Raji (cell line): Measurements from ENCODE around the gene PTPRH.

ENCODE experiments used
- POLR2A ChIP-seq: IDR thresholded peaks from 2 replicates; pipeline ENCODE4 v1.6.1; 2011; ENCODE audit warnings: low read depth, low read length, control low read depth; ENCODE audit not compliant: insufficient read depth

The PTPRH gene

DNA sequence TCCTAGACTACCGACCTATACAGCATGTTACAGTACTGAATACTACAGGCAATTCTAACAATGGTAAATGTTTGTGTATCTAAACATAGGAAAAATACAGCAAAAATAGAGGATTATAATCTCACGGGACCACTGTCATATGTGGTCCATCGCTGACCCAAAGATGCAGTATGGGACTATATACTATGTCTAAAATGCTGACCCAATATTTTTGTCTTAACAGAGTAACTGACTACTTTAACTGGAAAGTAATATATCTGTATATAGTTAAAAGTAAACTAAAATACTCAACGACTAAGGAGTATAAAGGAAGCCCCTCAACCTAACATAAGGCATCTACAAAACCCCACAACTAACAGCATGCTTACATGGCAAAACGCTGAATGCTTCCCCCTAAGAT, 23.7 kb upstream of the PTPRH start:
- TF ChIP-seq POLR2A = no peak

DNA sequence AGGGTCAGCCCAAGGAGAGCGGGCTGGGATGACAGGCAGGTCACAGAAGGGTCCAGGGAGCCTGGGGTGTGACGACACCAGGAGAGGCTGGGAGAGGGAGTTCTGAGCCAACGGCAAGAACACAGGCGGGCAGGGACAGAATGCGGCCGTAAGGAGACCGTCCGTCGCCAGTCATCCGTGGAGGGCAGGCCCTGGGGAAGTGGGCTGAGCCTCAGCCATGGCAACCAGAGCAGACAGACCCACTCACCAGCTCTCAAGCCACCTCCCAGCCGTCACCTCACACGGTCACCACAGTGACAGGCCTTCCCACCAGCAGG, 22.9 kb upstream of the PTPRH start:
- no peak for TF ChIP-seq POLR2A

DNA sequence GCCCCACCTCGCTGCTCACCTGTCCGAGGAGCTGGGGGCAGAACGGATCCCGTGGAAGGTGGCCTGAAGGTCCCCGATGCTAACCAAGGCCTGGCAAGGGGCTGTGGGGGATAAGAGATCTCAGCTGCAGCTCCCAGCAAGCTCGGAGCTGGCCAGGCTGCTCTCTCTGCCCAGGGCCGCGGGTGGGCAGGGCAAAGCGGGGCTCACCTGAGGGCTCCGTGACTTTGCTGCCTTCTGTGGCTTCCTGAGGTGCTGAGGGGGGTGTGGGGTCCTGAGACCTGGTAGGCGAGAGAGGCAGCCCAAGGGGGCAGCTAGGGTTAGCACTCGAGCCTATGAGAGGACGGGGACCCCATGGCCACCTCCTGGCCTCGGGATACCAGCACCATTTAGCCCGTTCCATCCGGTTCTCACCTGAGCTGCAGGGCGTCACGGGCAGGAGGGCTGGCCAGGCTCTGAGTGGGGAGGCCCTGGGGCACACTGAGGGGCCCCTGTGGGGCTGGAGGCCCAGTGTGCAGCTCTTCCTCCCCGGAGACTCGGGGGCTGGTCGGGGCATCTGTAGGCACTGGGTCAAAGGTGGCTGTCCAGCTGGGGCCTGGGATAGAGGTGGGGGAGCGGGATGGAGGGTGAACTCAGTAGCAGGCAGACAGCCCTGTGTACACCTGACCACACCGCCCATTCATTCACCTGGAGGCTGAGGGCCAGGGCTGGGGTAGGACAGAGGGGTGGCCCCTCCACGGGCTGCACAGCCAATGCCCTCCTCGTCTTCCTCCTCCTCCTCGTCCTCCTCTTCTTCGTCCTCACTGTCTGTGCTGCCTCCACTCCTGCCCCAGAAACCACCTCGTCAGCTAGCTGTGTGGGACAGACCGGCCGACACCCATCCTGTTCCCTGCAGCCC, 22.3 kb upstream of the PTPRH start:
- TF ChIP-seq POLR2A = no peak

DNA sequence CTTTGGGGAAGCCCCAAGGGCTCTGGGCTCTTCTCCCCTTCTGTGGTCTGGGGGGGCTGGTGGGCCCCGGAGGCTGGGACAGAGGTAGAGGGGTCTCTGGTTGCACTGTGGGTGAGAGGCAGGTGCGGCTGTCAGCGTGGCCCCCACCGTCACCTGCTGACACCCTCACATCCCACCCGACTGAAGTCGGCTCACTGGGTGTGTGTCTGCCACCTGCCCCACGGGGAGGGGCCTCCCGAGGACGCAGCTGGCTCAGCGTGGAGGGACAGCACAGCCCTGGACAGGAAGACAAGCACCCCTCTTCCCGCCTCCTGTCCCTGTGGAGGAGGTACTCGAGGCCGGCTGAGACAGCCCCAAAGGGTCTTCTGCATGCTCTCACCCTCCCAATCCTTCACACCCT, 21.5 kb upstream of the PTPRH start:
- no peak for TF ChIP-seq POLR2A

DNA sequence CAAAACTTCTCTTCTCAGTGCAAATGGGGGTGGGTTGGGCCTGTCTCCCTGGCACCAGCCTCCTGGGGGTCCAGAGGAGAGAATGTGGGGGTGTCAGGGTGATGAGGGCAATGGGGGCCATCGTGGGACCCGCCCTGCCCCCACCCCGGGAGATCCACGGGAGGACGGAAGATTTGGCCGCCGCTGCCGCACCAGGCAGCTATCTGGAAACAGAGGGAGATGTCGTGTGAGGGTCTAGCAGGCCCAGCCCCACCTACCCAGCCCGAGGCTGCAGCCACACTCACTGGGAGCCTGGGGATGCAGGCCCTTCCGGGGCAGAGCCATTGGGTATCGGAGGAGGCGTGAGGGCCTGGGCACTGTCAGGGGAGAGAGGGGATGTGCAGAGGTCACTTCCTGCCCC, 21.0 kb upstream of the PTPRH start:
- TF ChIP-seq POLR2A = no peak

DNA sequence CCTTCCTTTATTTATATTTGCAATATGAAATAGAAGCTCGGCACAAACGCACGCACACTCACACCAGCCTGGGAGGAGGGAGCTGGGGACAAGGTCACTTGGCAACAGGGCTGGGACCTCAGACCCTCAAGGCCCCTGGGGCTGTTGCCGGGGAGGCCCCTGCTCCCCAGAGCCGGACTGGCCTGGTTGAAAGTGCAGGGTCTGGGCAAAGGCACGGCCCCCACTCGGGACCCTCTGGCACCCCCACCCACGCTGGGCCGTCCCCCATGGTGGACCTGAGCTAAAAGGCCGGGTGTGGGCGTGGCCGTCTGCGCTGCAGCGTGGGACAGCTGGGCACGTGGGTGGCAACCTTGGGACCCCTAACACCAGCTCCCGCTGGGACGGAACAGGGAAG, 20.5 kb upstream of the PTPRH start:
- no peak for TF ChIP-seq POLR2A

DNA sequence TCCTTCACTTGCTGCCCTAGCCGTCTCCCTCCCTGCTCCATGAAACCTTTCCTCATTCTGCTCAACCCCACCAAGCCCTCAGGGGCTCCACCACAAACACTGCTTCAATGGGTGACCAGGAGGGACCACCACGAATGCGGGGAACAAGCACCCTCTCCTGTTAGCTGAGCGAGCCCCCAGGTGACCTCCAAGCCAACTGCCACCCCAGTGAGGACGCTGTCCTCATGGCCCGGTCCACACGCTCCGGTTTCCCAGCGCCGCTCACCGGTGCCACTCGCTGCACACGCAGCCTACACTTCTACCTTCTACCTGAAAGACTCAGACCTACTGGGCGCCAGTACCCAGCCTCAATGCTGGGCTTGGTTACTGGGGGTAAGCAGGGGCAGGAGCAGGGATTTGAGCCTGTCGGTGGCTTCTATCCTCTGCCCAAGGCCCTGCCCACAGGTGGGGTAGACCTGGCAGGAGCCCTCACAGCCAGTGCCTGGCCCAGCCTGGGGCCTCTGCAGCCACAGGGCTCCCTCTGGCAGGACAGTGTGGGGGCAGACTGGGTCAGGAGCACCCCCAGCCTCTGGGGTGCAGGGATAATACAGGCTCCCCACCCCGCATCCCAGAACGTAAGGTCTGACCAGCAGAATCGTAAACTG, 20.0 kb upstream of the PTPRH start:
- TF ChIP-seq POLR2A = no peak

DNA sequence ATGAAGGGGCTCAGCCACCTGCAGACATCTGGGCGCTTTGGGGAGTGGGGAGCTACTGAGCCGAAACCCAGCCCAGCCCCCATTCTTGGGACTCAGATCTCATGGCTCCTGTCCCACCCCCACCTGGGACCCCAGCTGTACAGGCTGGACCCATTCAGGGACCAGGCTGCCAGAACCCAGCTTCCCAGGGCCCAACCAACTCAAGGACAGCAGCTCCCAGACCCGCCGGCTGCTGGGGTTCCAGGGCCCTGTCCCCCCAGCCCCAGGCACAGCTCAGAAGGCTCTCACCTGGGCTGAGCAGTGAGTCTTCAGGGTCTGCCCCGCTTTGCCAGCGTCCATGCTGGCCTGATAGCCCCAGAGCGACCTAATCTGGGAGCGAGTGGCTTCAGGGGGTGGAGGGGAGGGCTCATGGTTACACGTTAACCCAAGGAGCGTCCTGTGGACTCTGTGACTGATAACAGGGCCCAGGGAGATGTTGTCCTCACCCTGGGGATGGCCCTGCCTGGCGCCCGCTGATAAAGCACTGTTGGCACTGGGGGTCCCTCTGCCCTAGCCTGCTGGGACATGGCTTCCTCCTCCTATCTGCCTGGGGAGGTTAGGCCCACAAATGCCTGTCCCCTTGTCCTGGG, 19.2 kb upstream of the PTPRH start, which contains the start of gene TMEM86B:
TMEM86B (minus strand) TSS at position 361 of the 629 bp plus-strand sequence; CDS start at position 339, 22 bp downstream.
- no peak for TF ChIP-seq POLR2A

DNA sequence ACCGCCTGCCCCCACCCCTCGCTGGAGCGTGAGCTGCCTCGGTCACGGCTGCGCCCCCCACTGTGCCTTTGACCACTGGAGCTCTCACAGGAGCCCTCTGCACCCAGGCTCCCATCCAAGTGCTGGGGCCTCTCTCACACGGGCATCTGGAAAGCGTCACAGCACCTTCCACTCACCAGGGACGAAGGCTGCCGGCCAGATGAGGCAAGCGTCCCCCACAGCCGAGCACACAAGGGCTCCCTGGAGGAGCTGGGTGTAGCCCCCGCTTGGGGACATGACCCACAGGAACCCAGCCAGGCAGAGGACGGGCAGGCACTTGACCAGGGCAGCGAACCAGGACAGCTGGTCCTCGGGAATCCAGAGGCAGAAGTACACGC, 18.7 kb upstream of the PTPRH start:
- TF ChIP-seq POLR2A = no peak

DNA sequence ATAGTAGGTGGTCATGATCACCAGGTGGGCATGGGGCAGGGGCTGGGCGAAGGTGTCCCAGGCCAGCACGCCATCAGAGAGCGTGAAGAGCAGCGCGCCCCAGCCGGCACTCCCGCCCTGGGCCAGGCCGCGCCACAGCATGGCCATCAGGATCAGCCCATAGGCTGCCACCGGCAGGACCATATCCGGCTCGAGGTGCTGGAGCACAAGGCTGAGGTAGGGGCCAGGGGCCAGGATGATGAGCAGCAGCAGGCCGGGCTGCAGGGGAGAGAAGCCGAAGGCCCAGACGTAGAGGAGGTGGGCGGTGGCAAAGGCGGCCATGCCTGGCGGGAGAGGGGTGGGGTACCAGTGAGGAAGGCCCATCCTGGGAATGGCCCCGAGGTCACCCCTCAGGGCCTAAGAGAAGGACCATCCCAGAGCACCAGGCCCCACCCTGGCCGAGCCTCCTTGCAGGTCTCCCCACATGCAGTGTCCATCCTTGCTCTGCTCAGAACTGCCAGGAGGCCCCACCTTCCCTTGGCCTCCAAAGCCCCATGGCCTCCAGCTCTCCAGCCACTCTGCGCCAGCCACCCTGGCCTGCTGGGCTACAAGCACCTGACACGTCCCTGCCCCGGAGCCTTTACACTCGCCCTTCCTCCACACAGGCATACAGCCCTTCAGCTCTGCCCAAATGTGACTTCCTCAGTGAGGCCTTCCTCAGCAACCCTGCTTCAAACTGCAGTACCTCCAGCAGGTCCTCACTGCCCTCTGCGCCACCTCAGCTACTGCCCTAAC, 18.1 kb upstream of the PTPRH start:
- no peak for TF ChIP-seq POLR2A

DNA sequence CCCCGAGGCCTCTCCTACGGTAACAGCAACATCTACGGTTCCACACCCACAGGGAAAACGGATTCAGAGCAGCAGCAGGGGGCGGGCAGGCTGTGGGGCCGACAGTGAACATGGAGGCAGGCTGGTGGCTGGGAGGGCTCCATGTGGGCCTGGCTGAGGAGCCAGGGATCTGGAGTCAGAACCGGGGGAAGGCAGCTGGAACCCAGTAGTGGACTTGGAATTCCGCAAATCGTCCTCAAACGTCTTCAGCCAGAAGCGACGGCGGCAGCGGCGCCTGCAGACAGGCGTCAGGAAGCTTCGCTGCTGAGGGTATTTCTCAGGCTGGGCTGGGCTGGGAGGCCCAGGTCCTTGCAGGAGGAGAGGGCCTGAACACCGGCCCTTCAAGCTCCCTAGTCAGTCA, 17.5 kb upstream of the PTPRH start:
- no peak for TF ChIP-seq POLR2A

DNA sequence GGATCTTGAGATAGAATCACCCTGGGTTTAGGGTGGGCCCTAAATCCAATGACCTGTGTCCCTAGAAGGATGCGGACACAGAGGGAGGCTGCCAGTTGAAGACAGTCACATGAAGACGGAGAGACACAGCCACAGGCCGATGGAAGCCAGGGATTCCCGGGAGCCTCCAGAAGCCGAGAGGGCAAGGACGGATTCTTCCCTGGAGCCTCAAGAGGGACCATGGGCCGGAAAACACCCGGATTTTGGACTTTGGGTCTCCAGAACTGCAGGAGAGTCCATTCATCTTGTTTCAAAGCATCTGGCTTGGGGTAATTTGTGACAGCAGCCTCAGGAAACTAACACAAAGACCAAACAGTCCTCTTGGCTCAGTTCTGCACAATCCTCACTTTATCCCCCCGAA, 17.0 kb upstream of the PTPRH start:
- TF ChIP-seq POLR2A = no peak

DNA sequence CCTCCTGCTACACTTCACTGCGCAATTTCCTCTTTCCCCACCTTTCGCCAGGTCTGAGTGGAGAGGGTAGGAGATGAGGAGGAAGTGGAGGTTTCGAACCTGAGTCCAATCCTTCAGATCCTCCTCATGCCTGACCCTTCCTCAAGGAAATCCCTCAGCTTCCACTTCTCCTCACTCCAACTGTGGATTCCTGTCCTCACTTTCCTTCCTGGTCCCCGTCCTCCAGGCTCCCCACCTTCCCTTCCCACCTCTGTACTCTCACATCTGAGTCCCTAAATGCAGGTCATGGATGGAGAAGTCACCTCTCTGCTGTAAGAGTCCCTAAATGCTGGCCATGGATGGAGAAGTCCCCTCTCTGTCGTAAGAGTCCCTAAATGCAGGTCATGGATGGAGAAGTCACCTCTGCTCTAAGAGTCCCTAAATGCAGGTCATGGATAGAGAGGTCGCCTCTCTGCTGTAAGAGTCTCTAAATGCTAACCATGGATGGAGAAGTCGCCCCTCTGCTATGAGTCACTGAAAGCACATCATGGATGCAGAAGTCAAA, 16.2 kb upstream of the PTPRH start:
- no peak for TF ChIP-seq POLR2A

DNA sequence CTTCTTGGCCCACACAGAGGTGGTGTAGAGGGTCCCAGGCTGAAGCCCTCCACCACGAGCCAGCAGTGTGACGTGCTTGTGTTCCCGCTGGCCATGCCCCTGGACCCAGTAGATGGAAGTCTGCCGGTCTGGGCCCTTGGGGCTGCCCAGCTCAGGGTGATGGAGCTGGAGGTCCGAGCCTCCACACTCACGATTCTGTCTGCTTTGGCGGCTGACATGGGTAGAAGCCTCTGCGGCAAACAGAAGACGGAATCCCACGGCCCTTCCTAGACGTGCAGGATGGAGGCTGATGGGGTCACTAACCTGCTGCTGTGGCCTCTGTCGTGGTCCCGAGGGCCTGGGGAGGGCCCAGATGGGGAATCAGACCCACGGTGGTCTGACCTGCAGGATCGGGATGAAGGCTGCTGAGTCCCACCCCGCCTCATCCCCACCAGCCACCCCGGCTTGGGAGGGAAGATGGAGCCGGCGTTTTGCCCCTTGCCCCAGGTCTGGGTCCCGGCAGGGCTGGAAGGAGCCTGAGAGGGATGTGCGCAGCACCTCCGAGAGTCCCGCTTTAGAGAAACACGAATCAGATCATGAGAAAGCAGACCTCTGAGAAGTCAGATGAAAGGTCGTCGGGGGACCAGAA, 14.9 kb upstream of the PTPRH start:
- TF ChIP-seq POLR2A = no peak
